H4 (cell line): Measurements from ENCODE around the gene POU2AF2. TPM values are rescaled to one million over a fixed set of nuclear protein-coding genes. Genes with fewer than 3 reads are reported as not detected.

ENCODE experiments used
- DNase-seq: peaks from one replicate; pipeline ENCODE4 v3.0.0-alpha.2; 2015; ENCODE audit warnings: low spot score
- total RNA-seq: library from RNA; depleted of rRNA; stranded (reverse); fragments of >200 nt; shearing (Covaris generic); gene quantifications from 2 replicates; pipeline ENCODE4 v1.2.3, GENCODE V29; 2014; rRNA removed

POU2AF2 gene
- total RNA-seq, 1 experiment from 2014 or later, result not detected

- no peak for DNase-seq
These were observed 84.8 kb downstream of the POU2AF2 start for GRCh38 chr11:111330234-111330893.

DNA sequence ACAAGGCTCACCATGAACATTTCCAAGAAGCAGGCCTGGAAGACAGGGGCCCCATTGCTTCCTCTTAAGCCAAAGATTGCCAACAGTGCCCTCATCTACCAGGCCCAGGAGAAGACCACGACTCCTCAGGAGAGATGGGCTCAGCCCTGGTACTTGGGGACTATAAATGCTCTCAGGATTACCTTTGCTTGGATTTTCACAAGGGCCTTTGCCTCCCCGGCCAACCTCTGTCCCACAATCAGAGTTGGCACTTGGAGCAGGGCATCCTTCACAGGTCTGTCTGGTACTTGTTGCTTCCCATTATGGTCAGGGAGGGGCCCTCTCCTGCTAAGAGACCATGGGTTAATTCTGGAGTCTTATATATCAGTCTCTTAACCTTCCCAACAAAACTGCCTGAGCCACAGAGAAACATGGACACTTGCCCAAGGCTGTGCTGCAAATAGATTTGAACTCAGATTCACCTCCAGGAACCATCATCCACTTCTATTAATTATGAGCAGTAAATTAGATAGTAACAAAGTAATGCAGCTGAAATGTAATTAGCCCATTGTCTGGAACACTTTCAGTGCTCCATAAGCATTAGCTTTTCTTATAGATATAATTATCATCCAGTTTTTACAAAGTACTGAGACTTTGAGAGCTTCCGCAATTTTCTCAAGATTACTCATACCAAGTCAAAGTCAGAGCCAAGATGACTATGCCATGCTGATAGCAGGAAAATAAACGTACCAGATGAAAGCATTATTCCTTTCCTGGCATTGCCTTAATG, 86.4 kb downstream of the POU2AF2 start:
- DNase-seq, result no peak

DNA sequence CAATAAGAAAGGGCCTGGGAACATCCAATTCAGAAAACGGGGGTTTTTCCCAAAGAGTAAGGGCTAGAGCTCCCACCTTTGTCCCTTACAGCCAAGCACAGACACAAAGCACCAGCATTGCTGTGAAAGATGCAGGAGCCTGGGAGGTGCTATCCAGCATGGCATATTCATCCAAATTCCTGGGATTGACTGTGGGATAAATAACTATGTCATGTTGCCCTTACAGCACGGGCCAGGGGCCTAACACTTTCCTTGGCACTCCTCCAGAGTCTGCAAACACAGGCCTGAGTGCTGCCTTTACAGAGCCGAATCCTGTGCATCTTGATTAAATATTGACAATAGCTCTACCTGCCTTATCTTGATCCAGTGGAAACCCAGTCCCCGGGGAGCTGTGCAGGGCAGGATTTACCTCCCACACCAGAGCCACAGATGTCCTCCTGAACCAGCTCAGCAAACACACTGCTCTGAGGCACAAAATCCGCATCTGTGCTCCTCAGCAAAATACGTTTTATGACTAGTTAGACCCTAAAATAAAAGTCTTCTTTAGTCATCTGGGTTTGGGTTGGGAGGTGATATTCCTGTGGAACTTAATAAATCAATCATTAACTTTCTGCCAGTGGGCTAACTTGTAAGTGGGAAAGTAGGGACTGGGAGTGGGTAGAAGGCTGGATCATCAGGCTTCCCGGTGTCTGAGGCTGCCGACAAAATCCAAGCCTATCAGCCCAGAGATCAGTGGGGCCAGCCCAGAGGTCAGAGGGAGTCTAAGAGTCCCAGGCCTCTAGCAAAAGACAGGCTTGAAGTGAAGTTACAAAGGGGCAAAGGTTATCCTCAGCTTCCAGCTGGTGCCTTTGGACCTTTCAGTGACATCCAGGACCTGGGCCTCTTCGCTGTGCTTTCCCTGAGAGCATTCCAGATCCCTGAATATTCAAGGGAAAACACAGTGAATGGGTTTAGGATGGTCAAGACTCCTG, 89.3 kb downstream of the POU2AF2 start:
- DNase-seq, result no peak

GRCh38 chr11:111335549-111335948, 90.0 kb downstream of the POU2AF2 start:
- no peak for DNase-seq

Other genes starting within 250 kb of the POU2AF2 start
- gene POU2AF3, start 52.8 kb downstream of the POU2AF2 start, total RNA-seq, result 2.3 TPM in 1 of 2 replicates, not detected in the other
- gene POU2AF1, start 133.6 kb downstream of the POU2AF2 start, total RNA-seq, result not detected in 2 replicates